OCI-LY7 (cell line): ENCODE data around the gene PARP12. TPM values are rescaled to one million over a fixed set of nuclear protein-coding genes. Genes with fewer than 3 reads are reported as not detected.
"Not testable (repeated sequence)": the region's sequence is repeated elsewhere in the genome, so short reads cannot be mapped to it uniquely, and the experiment has no call there.

ENCODE experiments used
- Bru-seq: library from RNA; stranded (reverse); fragments of 400-500 nt; gene quantifications from one replicate; lab custom pipeline; 2021; lab: Mats Ljungman, UMichigan
- BruChase-seq, 2 experiments: library from RNA; stranded (reverse); fragments of 400-500 nt; gene quantifications; one replicate each; lab custom pipeline; 2021; lab: Mats Ljungman, UMichigan
- BruUV-seq: library from RNA; stranded (reverse); fragments of 400-500 nt; replicated peaks from 2 replicates; lab custom pipeline; 2021; lab: Mats Ljungman, UMichigan
- CTCF ChIA-PET: fragments of 300-600 bp; sonication (Branson Sonifier 250); formaldehyde crosslinking; loops from one replicate; lab custom pipeline; 2022; ENCODE audit warnings: antibody characterized with exemption; ENCODE audit not compliant: unreplicated experiment; lab: Charles Lee
- POLR2A ChIA-PET: fragments of 300-600 bp; sonication (Branson Sonifier 250); formaldehyde crosslinking; loops from one replicate; lab custom pipeline; 2022; ENCODE audit warnings: antibody characterized with exemption; lab: Charles Lee
- DNase-seq: peaks from one replicate; pipeline ENCODE4 v3.0.0-alpha.2; 2015; ENCODE audit warnings: low spot score
- H2AFZ ChIP-seq: fragments of 200-600 bp; sonication (generic), shearing (Covaris generic); 2 replicates; pipeline ENCODE4 v1.6.1; 2014; ENCODE audit warnings: mild to moderate bottlenecking, antibody characterized with exemption, low read length, moderate library complexity
- H3K27ac ChIP-seq: fragments of 200-600 bp; sonication (generic); 2 replicates; pipeline ENCODE4 v1.5.1; 2014; ENCODE audit warnings: mixed run types, low read depth, mild to moderate bottlenecking, moderate library complexity, low read length, inconsistent platforms; ENCODE audit not compliant: poor library complexity, severe bottlenecking
- H3K36me3 ChIP-seq: fragments of 200-600 bp; sonication (generic); 2 replicates; pipeline ENCODE4 v1.6.1; 2014; ENCODE audit warnings: mild to moderate bottlenecking, antibody characterized with exemption, low read length, moderate library complexity, mixed read lengths; ENCODE audit not compliant: insufficient read depth
- H3K4me1 ChIP-seq: fragments of 200-600 bp; sonication (generic); 2 replicates; pipeline ENCODE4 v1.5.1; 2014; ENCODE audit warnings: mild to moderate bottlenecking, low read length; ENCODE audit not compliant: insufficient read depth, poor library complexity, severe bottlenecking
- H3K4me2 ChIP-seq: fragments of 200-600 bp; sonication (generic); 2 replicates; pipeline ENCODE4 v1.6.1; 2014; ENCODE audit warnings: mild to moderate bottlenecking, low read length
- H3K4me3 ChIP-seq: fragments of 200-600 bp; sonication (generic); 2 replicates; pipeline ENCODE4 v1.5.1; 2014; ENCODE audit warnings: mild to moderate bottlenecking, low read depth, low read length; ENCODE audit not compliant: poor library complexity, severe bottlenecking
- H3K79me2 ChIP-seq: fragments of 200-600 bp; sonication (generic); 2 replicates; pipeline ENCODE4 v1.6.1; 2016; ENCODE audit warnings: low read depth, mild to moderate bottlenecking, low read length, moderate library complexity, mixed read lengths; ENCODE audit not compliant: insufficient read depth
- H3K9me2 ChIP-seq: fragments of 200-600 bp; sonication (generic); 2 replicates; pipeline ENCODE4 v1.6.1; 2016; ENCODE audit warnings: mild to moderate bottlenecking, low read length, mixed read lengths; ENCODE audit not compliant: insufficient read depth
- H3K9me3 ChIP-seq: fragments of 200-600 bp; sonication (generic); 2 replicates; pipeline ENCODE4 v1.6.1; 2014; ENCODE audit warnings: mild to moderate bottlenecking, mixed run types, low read length, mixed read lengths
- H4K20me1 ChIP-seq: fragments of 200-600 bp; sonication (generic); 2 replicates; pipeline ENCODE4 v1.6.1; 2014; ENCODE audit warnings: mild to moderate bottlenecking, antibody characterized with exemption, low read length, moderate library complexity, mixed read lengths; ENCODE audit not compliant: insufficient read depth
- CTCF ChIP-seq: fragments of 200-600 bp; sonication (generic); conservative IDR thresholded peaks from 2 replicates; pipeline ENCODE4 v1.5.1; 2014; ENCODE audit warnings: mild to moderate bottlenecking, antibody characterized with exemption, low read length, moderate library complexity, mixed read lengths
- EZH2phosphoT487 ChIP-seq: fragments of 200-600 bp; sonication (generic); IDR thresholded peaks from 2 replicates; pipeline ENCODE4 v1.6.1; 2018; ENCODE audit warnings: low read depth, borderline replicate concordance, mild to moderate bottlenecking, mixed run types, antibody characterized with exemption, low read length, moderate library complexity, mixed read lengths
- intact Hi-C: fragments of 100-400 bp; cut with micrococcal nuclease; formaldehyde crosslinking; loops from one replicate; pipeline ENCODE4 v1.10.0; 2022; ENCODE audit not compliant: unreplicated experiment
- long read RNA-seq: library from polyadenylated mRNA; stranded (forward); transcript quantifications from one replicate; pipeline ENCODE4 v2.0.0, GENCODE V29; 2022
- total RNA-seq, 2 experiments: library from RNA; depleted of rRNA in 1 of 2; stranded (reverse); fragments of >200 nt in 1 of 2; shearing (Covaris generic) in 1 of 2; gene quantifications; 2 replicates each; pipeline ENCODE4 v1.2.3, GENCODE V29; 2014 to 2022

Gene PARP12
- total RNA-seq (2014; rRNA removed; shearing (Covaris generic)) (12.5 and 13.3 TPM in 2 replicates), total RNA-seq (2022) (6.5 and 6.8 TPM in 2 replicates), Bru-seq, nascent RNA (percentile 43 among the genes with signal in this experiment), BruChase-seq, experiment 1, labeled RNA remaining after a 6-hour chase (percentile 41 among the genes with signal in this experiment), BruChase-seq, experiment 2, labeled RNA remaining after a 2-hour chase (percentile 46 among the genes with signal in this experiment)
- long read RNA-seq, partial matches to known transcripts, result 0 of 2 reads
- long read RNA-seq, other reads (novel, unspliced or antisense), result 0 of 2 reads

DNA sequence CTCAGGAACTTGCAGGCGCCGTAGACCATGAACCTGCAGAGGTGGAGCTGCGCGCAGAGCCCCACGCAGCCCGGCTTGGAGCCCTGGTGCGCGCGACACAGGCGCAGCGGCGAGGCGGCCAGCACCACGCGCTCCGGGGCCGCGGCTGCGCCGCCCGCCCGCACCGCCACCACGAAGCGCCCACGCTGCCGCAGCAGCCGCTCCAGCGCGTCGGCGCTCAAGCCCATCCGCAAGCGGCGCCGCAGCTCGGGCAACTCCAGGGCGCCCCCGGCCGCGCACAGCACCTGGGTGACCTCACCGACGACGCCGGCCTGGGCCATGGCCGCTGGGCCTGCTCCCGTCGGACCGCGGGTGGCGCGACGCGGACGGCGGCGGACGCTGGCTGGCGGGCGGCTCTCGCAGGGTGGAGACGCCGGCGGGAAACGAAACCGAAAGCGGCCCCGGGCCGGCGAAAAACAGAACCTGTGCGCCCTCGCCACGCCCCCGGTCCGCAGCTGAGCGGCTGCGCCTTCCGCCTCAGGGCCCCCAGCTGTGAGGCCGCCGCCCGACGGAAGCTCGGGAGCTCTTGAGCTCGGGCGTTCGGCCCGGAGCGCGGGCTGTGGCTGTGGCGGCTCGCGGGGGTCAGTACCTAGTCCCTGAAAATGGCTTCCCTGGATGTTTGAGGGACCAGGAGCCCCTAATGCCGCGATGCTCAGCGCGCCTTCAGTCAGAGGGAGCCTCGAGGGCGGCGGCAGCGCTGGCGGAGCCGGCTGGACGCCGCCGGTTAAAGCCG is at the start of gene PARP12:
PARP12 (minus strand) TSS at position 424 of the 772 bp plus-strand sequence; CDS start at position 320, 104 bp downstream.
- no peak within 1 kb of the TSS for H3K27ac ChIP-seq
- H3K36me3 ChIP-seq, result no peaks in the 10 kb centered on the region
- H4K20me1 ChIP-seq, result no peaks in the 10 kb centered on the region
- H3K4me2 ChIP-seq, result peak within 1 kb of the TSS; percentile 77
- BruUV-seq, result no TSS peak
- H2AFZ ChIP-seq, result peak within 1 kb of the TSS; percentile 85
- H3K4me3 ChIP-seq, result peak within 1 kb of the TSS; percentile 69
- DNase-seq, result peak; percentile 84
- peaks cover 7% of the 10 kb centered on the region for H3K4me1 ChIP-seq
- H3K79me2 ChIP-seq, result no peaks in the 10 kb centered on the region
- no peaks in the 10 kb centered on the region for H3K9me2 ChIP-seq
- intact Hi-C loops, result no loop called here
- H3K9me3 ChIP-seq, result peaks cover 16% of the 10 kb centered on the region
- TF ChIP-seq EZH2phosphoT487 (no peak), CTCF (no peak)
- ChIA-PET CTCF (no interaction called here), POLR2A (no interaction called here)

DNA sequence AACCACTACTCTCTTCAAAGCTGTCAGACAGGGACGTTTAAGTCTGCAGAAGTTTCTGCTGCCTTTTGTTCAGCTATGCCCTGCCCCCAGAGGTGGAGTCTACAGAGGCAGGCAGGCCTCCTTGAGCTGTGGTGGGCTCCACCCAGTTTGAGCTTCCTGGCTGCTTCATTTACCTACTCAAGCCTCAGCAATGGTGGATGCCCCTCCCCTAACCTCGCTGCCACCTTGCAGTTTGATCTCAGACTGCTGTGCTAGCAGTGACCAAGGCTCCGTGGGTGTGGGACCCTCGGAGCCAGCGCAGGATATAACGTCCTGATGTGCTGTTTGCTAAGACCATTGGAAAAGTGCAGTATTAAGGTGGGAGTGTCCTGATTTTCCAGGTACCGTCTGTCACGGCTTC is 46.0 kb upstream of the PARP12 start:
- POLR2A ChIA-PET, result interaction anchor here (0.7 kb wide), 1 partner anchor 11 kb away, joined by 4 read pairs; no protein-coding TSS in a partner anchor
- BruUV-seq, H3K9me3 ChIP-seq, H3K4me3 ChIP-seq, H3K36me3 ChIP-seq, H3K79me2 ChIP-seq, H3K4me2 ChIP-seq, DNase-seq, CTCF ChIA-PET, H4K20me1 ChIP-seq, H3K27ac ChIP-seq, intact Hi-C loops, H3K4me1 ChIP-seq, H3K9me2 ChIP-seq, H2AFZ ChIP-seq: not testable (repeated sequence)

GRCh38 chr7:140096459-140096858 is 33.7 kb upstream of the PARP12 start:
- Histone ChIP-seq H4K20me1 (no peaks in the 10 kb centered on the region), H3K4me1 (no peaks in the 10 kb centered on the region), H3K4me3 (no peak overlapping the region), H3K27ac (no peak overlapping the region), H3K79me2 (no peaks in the 10 kb centered on the region), H3K9me2 (no peaks in the 10 kb centered on the region), H2AFZ (no peak overlapping the region), H3K9me3 (no peaks in the 10 kb centered on the region), H3K4me2 (no peak overlapping the region), H3K36me3 (no peaks in the 10 kb centered on the region; the same call in 1 of the 2 replicates)
- intact Hi-C loops, result no loop called here
- CTCF ChIA-PET, result no interaction called here
- no TSS peak for BruUV-seq
- no peak for TF ChIP-seq CTCF
- TF ChIP-seq EZH2phosphoT487, result no peak
- no peak for DNase-seq
- POLR2A ChIA-PET, result interaction anchor here (0.9 kb wide), 1 partner anchor 15 kb away, joined by 3 read pairs; no protein-coding TSS in a partner anchor
